H1 (cell line): ENCODE measurements around the gene NEB. TPM values are rescaled to one million over a fixed set of nuclear protein-coding genes. Genes with fewer than 3 reads are reported as not detected.

Experiments
- BRCA1 ChIP-seq: IDR thresholded peaks from 2 replicates; pipeline ENCODE4 v1.6.1; 2012; ENCODE audit warnings: low read depth, low read length, improper control_type of control experiment
- CHD7 ChIP-seq: fragments of 300-600 bp; sonication (generic); IDR thresholded peaks from 2 replicates; pipeline ENCODE4 v1.7.1; 2012; ENCODE audit warnings: low read length, moderate library complexity, mild to moderate bottlenecking, inconsistent platforms; ENCODE audit not compliant: insufficient replicate concordance
- RBBP5 ChIP-seq: IDR thresholded peaks from 2 replicates; pipeline ENCODE4 v1.7.1; 2012; ENCODE audit warnings: low read depth, mild to moderate bottlenecking, inconsistent platforms, low read length, moderate library complexity, borderline replicate concordance
- SIRT6 ChIP-seq: IDR thresholded peaks from one replicate; pipeline ENCODE4 v1.7.1; 2012; ENCODE audit warnings: low read length, inconsistent platforms
- polyA plus RNA-seq, 7 experiments: library from polyadenylated mRNA; depleted of rRNA in 3 of 7; stranded (reverse) in 5 of 7; unstranded in 2 of 7; fragments of >200 nt in 5 of 7; fragments of 200-250 nt in 2 of 7; gene quantifications; 1 replicate in 5 of 7; 2 replicates in 1 of 7; 4 replicates in 1 of 7; pipeline versions ENCODE4 v1.2.1 to v1.2.3, GENCODE V29; 2011 to 2013; ENCODE audit warnings: missing spikeins in 2 of 7, mixed read lengths in 2 of 7
- total RNA-seq: library from RNA; stranded (reverse); fragmentation: NEBNext Ultra II Directional; extraction: Animal tissue kit (Norgen Biotek cat#: 25700); gene quantifications from 2 replicates; pipeline ENCODE4 v1.2.1, GENCODE V29; 2021

NEB gene
- total and polyA plus RNA-seq, 2 of the 8 experiments (the other 6 are each of a cell fraction or from before 2014, with no cell fraction given): 1.4 to 2.5 TPM

DNA sequence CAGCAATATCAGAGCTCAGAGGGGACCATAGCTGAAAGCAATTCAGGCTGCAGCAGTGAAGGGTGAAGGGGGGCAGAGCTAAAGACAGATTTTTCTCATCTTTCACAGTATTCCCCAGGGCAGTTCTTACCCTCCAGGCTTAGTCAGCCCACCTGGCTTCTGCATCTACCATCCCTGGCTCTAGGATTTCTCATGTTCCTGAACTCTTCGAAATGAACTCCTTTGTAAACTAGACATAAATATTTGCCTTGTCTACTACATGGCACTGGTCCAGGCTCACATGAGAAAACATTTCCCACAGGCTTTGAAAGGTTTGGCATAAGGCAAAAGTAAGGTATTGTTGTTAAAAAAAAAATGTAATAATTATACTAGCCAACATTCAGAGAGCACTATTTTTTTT lies 23.6 kb upstream of the NEB start (continued):
- TF ChIP-seq CHD7 (no peak), SIRT6 (no peak), RBBP5 (no peak), BRCA1 (no peak)
